H9 (cell line): Measurements from ENCODE around the gene CRPPA. TPM values are rescaled to one million over a fixed set of nuclear protein-coding genes. Genes with fewer than 3 reads are reported as not detected.

Experiments
- DNase-seq: peaks from one replicate; pipeline ENCODE4 v3.0.0-alpha.2; 2017
- H2AFZ ChIP-seq: one replicate; pipeline ENCODE4 v1.6.1; 2013; ENCODE audit warnings: mild to moderate bottlenecking, low read length, control low read depth, moderate library complexity
- H2AK5ac ChIP-seq: 2 replicates; pipeline ENCODE4 v1.6.1; 2013; ENCODE audit warnings: low read length, control low read depth, mixed read lengths; ENCODE audit not compliant: insufficient read length
- H2BK120ac ChIP-seq: one replicate; pipeline ENCODE4 v1.6.1; 2013; ENCODE audit warnings: low read depth, mild to moderate bottlenecking, low read length, control low read depth, inconsistent platforms; ENCODE audit not compliant: poor library complexity, severe bottlenecking
- H2BK12ac ChIP-seq: 2 replicates; pipeline ENCODE4 v1.6.1; 2013; ENCODE audit warnings: low read length, control low read depth, mixed read lengths, low read depth; ENCODE audit not compliant: insufficient read length
- H2BK15ac ChIP-seq: 2 replicates; pipeline ENCODE4 v1.6.1; 2013; ENCODE audit warnings: low read depth, low read length, control low read depth
- H2BK20ac ChIP-seq: one replicate; pipeline ENCODE4 v1.6.1; 2013; ENCODE audit warnings: low read depth, mild to moderate bottlenecking, low read length, control low read depth, inconsistent platforms; ENCODE audit not compliant: poor library complexity, severe bottlenecking
- H2BK5ac ChIP-seq: 2 replicates; pipeline ENCODE4 v1.6.1; 2013; ENCODE audit warnings: low read length, control low read depth, mixed read lengths; ENCODE audit not compliant: insufficient read length
- H3K14ac ChIP-seq: 2 replicates; pipeline ENCODE4 v1.6.1; 2013; ENCODE audit warnings: low read length, control low read depth; ENCODE audit not compliant: insufficient read depth
- H3K18ac ChIP-seq: 2 replicates; pipeline ENCODE4 v1.6.1; 2013; ENCODE audit warnings: low read depth, mild to moderate bottlenecking, mixed read lengths, low read length, control low read depth; ENCODE audit not compliant: insufficient read length
- H3K23ac ChIP-seq: 2 replicates; pipeline ENCODE4 v1.6.1; 2013; ENCODE audit warnings: low read length, control low read depth, mixed read lengths, low read depth; ENCODE audit not compliant: insufficient read length
- H3K23me2 ChIP-seq: 2 replicates; pipeline ENCODE4 v1.6.1; 2013; ENCODE audit warnings: low read depth, mild to moderate bottlenecking, mixed read lengths, low read length, control low read depth; ENCODE audit not compliant: insufficient read length, poor library complexity, severe bottlenecking
- H3K27ac ChIP-seq: 2 replicates; pipeline ENCODE4 v1.5.1; 2013; ENCODE audit warnings: low read length, control low read depth, mixed read lengths, low read depth; ENCODE audit not compliant: insufficient read length
- H3K27me3 ChIP-seq: 2 replicates; pipeline ENCODE4 v1.6.1; 2013; ENCODE audit warnings: low read length, control low read depth, inconsistent platforms; ENCODE audit not compliant: insufficient read depth
- H3K4ac ChIP-seq: 2 replicates; pipeline ENCODE4 v1.6.1; 2013; ENCODE audit warnings: low read depth, mild to moderate bottlenecking, control low read depth, inconsistent platforms, low read length, moderate library complexity
- H3K4me1 ChIP-seq: 2 replicates; pipeline ENCODE4 v1.6.1; 2013; ENCODE audit warnings: low read length, control low read depth, inconsistent platforms; ENCODE audit not compliant: insufficient read depth
- H3K4me2 ChIP-seq: 2 replicates; pipeline ENCODE4 v1.6.1; 2013; ENCODE audit warnings: low read length, control low read depth, mixed read lengths; ENCODE audit not compliant: insufficient read length, insufficient read depth
- H3K56ac ChIP-seq: 2 replicates; pipeline ENCODE4 v1.6.1; 2013; ENCODE audit warnings: low read depth, mild to moderate bottlenecking, mixed read lengths, low read length, control low read depth; ENCODE audit not compliant: insufficient read length
- H3K79me1 ChIP-seq: 2 replicates; pipeline ENCODE4 v1.6.1; 2013; ENCODE audit warnings: low read depth, mild to moderate bottlenecking, moderate library complexity, low read length, control low read depth, inconsistent platforms; ENCODE audit not compliant: insufficient read depth, poor library complexity, severe bottlenecking
- H3K79me2 ChIP-seq: 2 replicates; pipeline ENCODE4 v1.6.1; 2013; ENCODE audit warnings: low read length, control low read depth, inconsistent platforms; ENCODE audit not compliant: insufficient read depth
- H3K9ac ChIP-seq: 2 replicates; pipeline ENCODE4 v1.6.1; 2013; ENCODE audit warnings: low read length, control low read depth, mixed read lengths; ENCODE audit not compliant: insufficient read length; ENCODE audit errors: extremely low read depth
- H3K9me3 ChIP-seq: one replicate; pipeline ENCODE4 v1.6.1; 2013; ENCODE audit warnings: low read depth, low read length, inconsistent platforms; ENCODE audit not compliant: control insufficient read depth
- H3T11ph ChIP-seq: one replicate; pipeline ENCODE4 v1.6.1; 2013; ENCODE audit warnings: mild to moderate bottlenecking, low read length, control low read depth, inconsistent platforms
- H4K20me1 ChIP-seq: one replicate; pipeline ENCODE4 v1.6.1; 2013; ENCODE audit not compliant: control insufficient read depth, insufficient read length, insufficient read depth
- H4K5ac ChIP-seq: 2 replicates; pipeline ENCODE4 v1.6.1; 2013; ENCODE audit warnings: low read depth, mild to moderate bottlenecking, mixed read lengths, low read length, control low read depth; ENCODE audit not compliant: insufficient read length
- H4K8ac ChIP-seq: replicated peaks from 2 replicates; pipeline ENCODE4 v1.6.1; 2013; ENCODE audit warnings: low read length, control low read depth, mixed read lengths, low read depth; ENCODE audit not compliant: insufficient read length
- H4K91ac ChIP-seq: 2 replicates; pipeline ENCODE4 v1.6.1; 2013; ENCODE audit warnings: low read depth, mild to moderate bottlenecking, moderate library complexity, mixed read lengths, low read length, control low read depth; ENCODE audit not compliant: insufficient read length
- H3K27ac Mint-ChIP-seq, 3 experiments: 2 replicates in 2 of 3; 3 replicates in 1 of 3; pipeline ENCODE4 v1.8.0; 2020 to 2021; ENCODE audit warnings: mixed read lengths in 3 of 3, mild to moderate bottlenecking in 1 of 3, moderate library complexity in 1 of 3
- H3K27me3 Mint-ChIP-seq: 2 replicates; pipeline ENCODE4 v1.8.0; 2021; ENCODE audit warnings: low read depth, mild to moderate bottlenecking, moderate library complexity, mixed read lengths
- H3K36me3 Mint-ChIP-seq, 3 experiments: 2 replicates in 2 of 3; 3 replicates in 1 of 3; pipeline ENCODE4 v1.8.0; 2020 to 2021; ENCODE audit warnings: low read depth in 3 of 3, mixed read lengths in 3 of 3; ENCODE audit not compliant: insufficient read depth in 1 of 3
- H3K4me1 Mint-ChIP-seq, 2 experiments: 2 replicates each; pipeline ENCODE4 v1.8.0; 2020; ENCODE audit warnings: mixed read lengths in 2 of 2
- H3K4me3 Mint-ChIP-seq, 2 experiments: 2 replicates in 1 of 2; 3 replicates in 1 of 2; pipeline ENCODE4 v1.8.0; 2020 to 2021; ENCODE audit warnings: mild to moderate bottlenecking in 2 of 2, mixed read lengths in 2 of 2, moderate library complexity in 1 of 2
- H3K9me3 Mint-ChIP-seq, 2 experiments: 2 replicates in 1 of 2; 3 replicates in 1 of 2; pipeline ENCODE4 v1.8.0; 2020; ENCODE audit warnings: mild to moderate bottlenecking in 2 of 2, mixed read lengths in 2 of 2, moderate library complexity in 1 of 2
- WGBS: extraction: QIAGEN DNeasy Blood & Tissue Kit; methylation state at CpG from one replicate; pipeline ENCODE4 v1.1.7; 2013; ENCODE audit warnings: missing lambda C conversion rate, low lambda C conversion rate, mixed read lengths; ENCODE audit not compliant: insufficient read length; ENCODE audit errors: extremely low coverage; 5-methylcytosine and 5-hydroxymethylcytosine counted together
- total RNA-seq: library from RNA; stranded (reverse); gene quantifications from 2 replicates; pipeline ENCODE4 v1.2.1, GENCODE V29; 2021
- TF ChIP-seq, protein P1 (sequence below): fragments of 200-600 bp; sonication (generic); conservative IDR thresholded peaks from 3 replicates; pipeline ENCODE4 v1.8.0; 2021; ENCODE audit warnings: antibody characterized with exemption, mild to moderate bottlenecking

The CRPPA gene
- total RNA-seq, 1 experiment from 2014 or later = 1.9 TPM

DNA sequence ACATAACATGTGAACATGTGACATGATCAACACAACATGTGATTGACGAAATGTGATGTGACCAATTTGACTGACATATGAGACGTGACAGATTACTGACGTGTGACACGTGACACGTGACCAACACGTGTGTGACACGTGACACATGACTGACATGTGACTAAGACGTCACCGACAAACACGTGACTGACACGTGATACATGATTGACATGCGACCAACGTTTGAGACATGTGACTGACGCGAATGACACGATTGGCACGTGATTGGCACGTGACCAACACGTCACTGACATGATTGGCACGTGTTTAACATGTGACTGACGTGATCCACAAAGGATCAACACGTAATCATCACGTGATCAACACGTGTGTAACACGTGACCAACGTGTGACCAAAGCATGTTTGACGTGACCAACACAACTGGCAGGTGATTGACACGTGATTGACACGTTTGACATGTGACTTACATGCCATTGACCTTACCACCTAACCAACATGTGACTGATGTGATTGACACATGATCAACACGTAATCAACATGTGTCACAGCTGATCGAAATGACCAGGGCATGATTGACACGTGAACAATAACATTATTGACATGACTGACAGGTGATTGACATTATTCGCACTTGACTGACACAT lies 23.7 kb downstream of the CRPPA start:
- TF ChIP-seq, protein P1, sequence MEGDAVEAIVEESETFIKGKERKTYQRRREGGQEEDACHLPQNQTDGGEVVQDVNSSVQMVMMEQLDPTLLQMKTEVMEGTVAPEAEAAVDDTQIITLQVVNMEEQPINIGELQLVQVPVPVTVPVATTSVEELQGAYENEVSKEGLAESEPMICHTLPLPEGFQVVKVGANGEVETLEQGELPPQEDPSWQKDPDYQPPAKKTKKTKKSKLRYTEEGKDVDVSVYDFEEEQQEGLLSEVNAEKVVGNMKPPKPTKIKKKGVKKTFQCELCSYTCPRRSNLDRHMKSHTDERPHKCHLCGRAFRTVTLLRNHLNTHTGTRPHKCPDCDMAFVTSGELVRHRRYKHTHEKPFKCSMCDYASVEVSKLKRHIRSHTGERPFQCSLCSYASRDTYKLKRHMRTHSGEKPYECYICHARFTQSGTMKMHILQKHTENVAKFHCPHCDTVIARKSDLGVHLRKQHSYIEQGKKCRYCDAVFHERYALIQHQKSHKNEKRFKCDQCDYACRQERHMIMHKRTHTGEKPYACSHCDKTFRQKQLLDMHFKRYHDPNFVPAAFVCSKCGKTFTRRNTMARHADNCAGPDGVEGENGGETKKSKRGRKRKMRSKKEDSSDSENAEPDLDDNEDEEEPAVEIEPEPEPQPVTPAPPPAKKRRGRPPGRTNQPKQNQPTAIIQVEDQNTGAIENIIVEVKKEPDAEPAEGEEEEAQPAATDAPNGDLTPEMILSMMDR = no peak
- H3K9me3 ChIP-seq = peaks cover 40% of the 10 kb centered on the region
- H2BK12ac ChIP-seq = no peak overlapping the region
- no peaks in the 10 kb centered on the region for H4K20me1 ChIP-seq
- no peak overlapping the region for H3K56ac ChIP-seq
- H3K27me3 ChIP-seq = no peaks in the 10 kb centered on the region
- no peak overlapping the region for H3K4ac ChIP-seq
- no peak overlapping the region for H4K5ac ChIP-seq
- H3K18ac ChIP-seq = no peak overlapping the region
- Mint-ChIP-seq H3K9me3 (peaks cover 57 to 60% of the 10 kb centered on the region in 2 experiments), H3K27me3 (peaks cover 9% of the 10 kb centered on the region), H3K4me3 (no peak overlapping the region; a peak in 1 of 5 replicates), H3K27ac (no peak overlapping the region; a peak in 1 of 7 replicates), H3K36me3 (peaks cover 29 to 52% (median 43%) of the 10 kb centered on the region in 3 experiments), H3K4me1 (no peaks in the 10 kb centered on the region)
- H3K79me1 ChIP-seq = no peaks in the 10 kb centered on the region
- no peak overlapping the region for H3K27ac ChIP-seq
- H2BK15ac ChIP-seq = no peak overlapping the region
- no peak overlapping the region for H3K4me2 ChIP-seq
- no peak overlapping the region for H2BK120ac ChIP-seq
- no peak overlapping the region for H3K14ac ChIP-seq
- H3K23me2 ChIP-seq = no peaks in the 10 kb centered on the region
- H4K91ac ChIP-seq = no peak overlapping the region
- no peak overlapping the region for H3K23ac ChIP-seq
- no peaks in the 10 kb centered on the region for H3K4me1 ChIP-seq
- no peaks in the 10 kb centered on the region for H3K79me2 ChIP-seq
- H4K8ac ChIP-seq = no peak overlapping the region
- H2BK20ac ChIP-seq = no peak overlapping the region
- no peak overlapping the region for H3T11ph ChIP-seq
- H2AK5ac ChIP-seq = no peak overlapping the region
- no peak overlapping the region for H2AFZ ChIP-seq
- no peak overlapping the region for H2BK5ac ChIP-seq
- H3K9ac ChIP-seq = no peak overlapping the region
- WGBS = no CpG with 5 or more reads among the region's 33 CpGs
- DNase-seq = no peak
